MM.1S (cell line): ENCODE measurements around the gene FOXL3.

ENCODE experiments used
- EZH2 ChIP-seq: fragments of 300-600 bp; sonication (generic); optimal IDR thresholded peaks from 2 replicates; pipeline ENCODE3; 2017; ENCODE audit warnings: low read depth, mild to moderate bottlenecking, antibody characterized with exemption, low read length, mixed read lengths
- EZH2phosphoT487 ChIP-seq: fragments of 300-600 bp; sonication (generic); IDR thresholded peaks from 2 replicates; pipeline ENCODE4 v1.6.1; 2018; ENCODE audit warnings: antibody characterized with exemption, low read length
- TF ChIP-seq, protein P1 (sequence below): fragments of 300-600 bp; sonication (generic); IDR thresholded peaks from 2 replicates; pipeline ENCODE4 v1.5.1; 2016; ENCODE audit warnings: antibody characterized with exemption, low read length, mixed read lengths

DNA sequence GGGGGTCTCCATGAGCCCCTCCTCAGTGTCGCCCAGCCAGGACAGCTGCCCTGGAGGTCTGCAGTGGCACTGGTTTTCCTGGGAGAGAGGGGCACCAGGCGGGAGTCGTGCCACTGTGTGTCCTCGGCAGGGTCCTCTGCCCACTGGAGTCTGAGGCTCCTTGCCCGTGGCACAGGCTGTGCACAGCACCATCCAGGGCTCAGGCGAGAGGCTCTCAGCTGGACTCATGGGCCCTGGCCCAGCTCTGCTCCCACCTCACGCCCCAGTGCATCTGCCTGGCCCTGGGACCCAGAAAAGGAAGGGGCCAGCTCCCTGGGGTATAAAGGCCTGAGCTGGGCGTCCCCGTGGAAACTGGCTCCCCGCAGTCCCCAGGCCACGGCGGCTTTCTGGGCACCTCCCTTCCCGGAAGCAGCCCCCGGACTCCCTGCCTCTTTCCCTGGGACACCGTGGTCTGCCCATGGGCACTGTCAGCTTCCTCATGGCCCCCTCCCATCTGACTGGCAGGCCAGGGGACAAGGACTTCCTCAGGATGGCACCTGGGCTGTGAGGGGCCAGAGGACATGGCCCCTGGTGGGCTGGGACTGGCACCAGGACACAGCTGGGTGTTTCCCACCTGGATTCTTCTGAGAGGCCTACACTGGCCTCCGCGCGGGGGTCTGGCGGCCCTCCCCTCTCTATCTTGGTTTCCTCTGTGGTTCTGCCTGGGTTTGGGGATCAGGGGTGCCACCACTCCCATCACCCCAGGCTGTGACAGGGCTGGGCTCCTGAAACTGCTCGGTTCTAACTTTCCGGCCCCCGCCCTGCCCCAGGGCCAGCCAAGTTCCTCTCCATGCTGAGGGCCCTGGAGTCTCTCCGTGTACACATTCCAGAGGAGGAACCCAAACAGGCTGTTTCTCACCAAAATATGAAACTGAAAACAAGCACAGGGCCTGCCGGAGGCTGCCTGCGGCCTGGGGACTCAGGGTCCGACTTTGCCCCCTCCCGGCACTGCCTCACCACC is 5.5 kb downstream of the FOXL3 start:
- TF ChIP-seq, protein P1, sequence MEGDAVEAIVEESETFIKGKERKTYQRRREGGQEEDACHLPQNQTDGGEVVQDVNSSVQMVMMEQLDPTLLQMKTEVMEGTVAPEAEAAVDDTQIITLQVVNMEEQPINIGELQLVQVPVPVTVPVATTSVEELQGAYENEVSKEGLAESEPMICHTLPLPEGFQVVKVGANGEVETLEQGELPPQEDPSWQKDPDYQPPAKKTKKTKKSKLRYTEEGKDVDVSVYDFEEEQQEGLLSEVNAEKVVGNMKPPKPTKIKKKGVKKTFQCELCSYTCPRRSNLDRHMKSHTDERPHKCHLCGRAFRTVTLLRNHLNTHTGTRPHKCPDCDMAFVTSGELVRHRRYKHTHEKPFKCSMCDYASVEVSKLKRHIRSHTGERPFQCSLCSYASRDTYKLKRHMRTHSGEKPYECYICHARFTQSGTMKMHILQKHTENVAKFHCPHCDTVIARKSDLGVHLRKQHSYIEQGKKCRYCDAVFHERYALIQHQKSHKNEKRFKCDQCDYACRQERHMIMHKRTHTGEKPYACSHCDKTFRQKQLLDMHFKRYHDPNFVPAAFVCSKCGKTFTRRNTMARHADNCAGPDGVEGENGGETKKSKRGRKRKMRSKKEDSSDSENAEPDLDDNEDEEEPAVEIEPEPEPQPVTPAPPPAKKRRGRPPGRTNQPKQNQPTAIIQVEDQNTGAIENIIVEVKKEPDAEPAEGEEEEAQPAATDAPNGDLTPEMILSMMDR, result no peak
- TF ChIP-seq EZH2phosphoT487 (no peak), EZH2 (no peak)
